Muscle of leg (tissue), 11 donors: ENCODE results near the gene BDH1. TPM values are rescaled to one million over a fixed set of nuclear protein-coding genes. Genes with fewer than 3 reads are reported as not detected.

Experiments
- DNase-seq: peaks from one replicate; pipeline ENCODE4 v3.0.0; 2013
- H3K27ac ChIP-seq: one replicate; pipeline ENCODE4 v1.5.1; 2013; ENCODE audit warnings: mild to moderate bottlenecking, low read length, control low read depth
- H3K27me3 ChIP-seq: one replicate; pipeline ENCODE4 v1.6.1; 2013; ENCODE audit warnings: low read length; ENCODE audit not compliant: control insufficient read depth, insufficient read depth
- H3K36me3 ChIP-seq: one replicate; pipeline ENCODE4 v1.6.1; 2013; ENCODE audit warnings: low read length; ENCODE audit not compliant: control insufficient read depth, insufficient read depth
- H3K4me1 ChIP-seq: one replicate; pipeline ENCODE4 v1.6.1; 2013; ENCODE audit warnings: low read length; ENCODE audit not compliant: control insufficient read depth, insufficient read depth
- H3K4me3 ChIP-seq: one replicate; pipeline ENCODE4 v1.5.1; 2013; ENCODE audit warnings: low read length, control low read depth
- H3K9me3 ChIP-seq: replicated peaks from 2 replicates; pipeline ENCODE4 v1.6.1; 2013; ENCODE audit warnings: low read depth, low read length; ENCODE audit not compliant: control insufficient read depth
- WGBS: methylation state at CpG from one replicate; pipeline ENCODE4 v1.1.5; 2013; ENCODE audit warnings: missing lambda C conversion rate; ENCODE audit not compliant: insufficient coverage; 5-methylcytosine and 5-hydroxymethylcytosine counted together
- polyA plus RNA-seq, 8 donors: library from polyadenylated mRNA; unstranded; fragments of 120-200 nt; gene quantifications; one replicate each; pipeline versions ENCODE4 v1.2.1 to v1.2.3, GENCODE V29; 2013; ENCODE audit warnings: inconsistent platforms in 1 of 8, low replicate concordance in 1 of 8; ENCODE audit not compliant: insufficient read length in 8 of 8, insufficient read depth in 1 of 8
- total RNA-seq: library from RNA; stranded (reverse); fragments of 120-200 nt; gene quantifications from one replicate; pipeline ENCODE4 v1.2.4, GENCODE V29; 2013

The BDH1 gene
- total and polyA plus RNA-seq, 9 donors, result 3.2 to 7.4 (median 3.9) TPM

- Histone ChIP-seq H3K27ac (no peak overlapping the region), H3K27me3 (no peaks in the 10 kb centered on the region), H3K9me3 (no peaks in the 10 kb centered on the region), H3K4me1 (peaks cover 8% of the 10 kb centered on the region), H3K4me3 (no peak overlapping the region), H3K36me3 (no peaks in the 10 kb centered on the region)
- DNase-seq, result no peak
- WGBS, result 54% methylated on average over 3 of the region's 5 CpGs
These were observed 79.7 kb downstream of the BDH1 start for GRCh38 chr3:197475997-197476525.

- H3K27ac ChIP-seq, result no peak overlapping the region
- H3K27me3 ChIP-seq, result no peaks in the 10 kb centered on the region
- WGBS, result no CpG with 5 or more reads among the region's 3 CpGs
- H3K9me3 ChIP-seq, result no peaks in the 10 kb centered on the region
- H3K4me1 ChIP-seq, result peaks cover 8% of the 10 kb centered on the region
- no peak for DNase-seq
- no peaks in the 10 kb centered on the region for H3K36me3 ChIP-seq
- H3K4me3 ChIP-seq, result no peak overlapping the region
These were observed 80.3 kb downstream of the BDH1 start for GRCh38 chr3:197475514-197475913.

- Histone ChIP-seq H3K4me1 (peaks cover 6% of the 10 kb centered on the region), H3K9me3 (no peaks in the 10 kb centered on the region), H3K27ac (no peak overlapping the region), H3K4me3 (no peak overlapping the region), H3K27me3 (no peaks in the 10 kb centered on the region), H3K36me3 (no peaks in the 10 kb centered on the region)
- WGBS, result 97% methylated on average over 2 of the region's 2 CpGs
- no peak for DNase-seq
These were observed 83.6 kb downstream of the BDH1 start for GRCh38 chr3:197472151-197472550.

- no peak for DNase-seq
- 84% methylated on average over 7 of the region's 10 CpGs for WGBS
- Histone ChIP-seq H3K4me3 (no peak overlapping the region), H3K36me3 (no peaks in the 10 kb centered on the region), H3K27ac (no peak overlapping the region), H3K27me3 (no peaks in the 10 kb centered on the region), H3K9me3 (no peaks in the 10 kb centered on the region), H3K4me1 (peaks cover 13% of the 10 kb centered on the region)
These were observed 84.4 kb downstream of the BDH1 start for GRCh38 chr3:197471221-197472010.

- DNase-seq, result no peak
- Histone ChIP-seq H3K4me3 (no peak overlapping the region), H3K9me3 (no peaks in the 10 kb centered on the region), H3K4me1 (peaks cover 14% of the 10 kb centered on the region), H3K27ac (no peak overlapping the region), H3K27me3 (no peaks in the 10 kb centered on the region), H3K36me3 (no peaks in the 10 kb centered on the region)
- WGBS, result 43% methylated on average over 3 of the region's 5 CpGs
These were observed 86.8 kb downstream of the BDH1 start for GRCh38 chr3:197468866-197469382.

- Histone ChIP-seq H3K4me3 (no peak overlapping the region), H3K36me3 (no peaks in the 10 kb centered on the region), H3K4me1 (peaks cover 14% of the 10 kb centered on the region), H3K27ac (no peak overlapping the region), H3K27me3 (no peaks in the 10 kb centered on the region), H3K9me3 (no peaks in the 10 kb centered on the region)
- WGBS, result 56% methylated on average over 5 of the region's 7 CpGs
- DNase-seq, result no peak
These were observed 87.6 kb downstream of the BDH1 start for GRCh38 chr3:197468167-197468566.

GRCh38 chr3:197466586-197467399 lies 89.0 kb downstream of the BDH1 start:
- no peak overlapping the region for H3K27ac ChIP-seq
- no peaks in the 10 kb centered on the region for H3K27me3 ChIP-seq
- no peaks in the 10 kb centered on the region for H3K36me3 ChIP-seq
- no peak overlapping the region for H3K4me3 ChIP-seq
- peaks cover 14% of the 10 kb centered on the region for H3K4me1 ChIP-seq
- peak; percentile 44 for DNase-seq
- 13% methylated on average over 5 of the region's 7 CpGs for WGBS
- no peaks in the 10 kb centered on the region for H3K9me3 ChIP-seq

- 70% methylated on average over 2 of the region's 3 CpGs for WGBS
- no peak for DNase-seq
- Histone ChIP-seq H3K36me3 (no peaks in the 10 kb centered on the region), H3K4me1 (peaks cover 8% of the 10 kb centered on the region), H3K27ac (no peak overlapping the region), H3K27me3 (no peaks in the 10 kb centered on the region), H3K4me3 (no peak overlapping the region), H3K9me3 (no peaks in the 10 kb centered on the region)
These were observed 89.7 kb downstream of the BDH1 start for GRCh38 chr3:197465996-197466549.

GRCh38 chr3:197465197-197465995 lies 90.4 kb downstream of the BDH1 start:
- H3K27me3 ChIP-seq, result no peaks in the 10 kb centered on the region
- H3K36me3 ChIP-seq, result no peaks in the 10 kb centered on the region
- no peak overlapping the region for H3K27ac ChIP-seq
- peaks cover 8% of the 10 kb centered on the region for H3K4me1 ChIP-seq
- WGBS, result 60% methylated on average over 10 of the region's 13 CpGs
- no peak for DNase-seq
- no peak overlapping the region for H3K4me3 ChIP-seq
- H3K9me3 ChIP-seq, result no peaks in the 10 kb centered on the region
